HG03159 (cell line): ENCODE results near the gene SHMT2.

Source experiments
- ATAC-seq: cut with Tn5 transposase; IDR thresholded peaks from one replicate; pipeline ENCODE4 v1.9.1; 2021; ENCODE audit warnings: mild to moderate bottlenecking, moderate library complexity; ENCODE audit not compliant: unreplicated experiment

The SHMT2 gene

GRCh38 chr12:57238854-57239554 lies 9.5 kb downstream of the SHMT2 start:
- ATAC-seq, result peak; percentile 45

- ATAC-seq, result no peak
Observed at GRCh38 chr12:57239587-57240065, 10.1 kb downstream of the SHMT2 start.

- no peak for ATAC-seq
Observed at GRCh38 chr12:57240066-57240921, 10.8 kb downstream of the SHMT2 start.

- ATAC-seq, result no peak
Observed at GRCh38 chr12:57240926-57241401, 11.5 kb downstream of the SHMT2 start.

GRCh38 chr12:57241402-57242310 lies 12.1 kb downstream of the SHMT2 start:
- ATAC-seq, result no peak

- no peak for ATAC-seq
Observed at GRCh38 chr12:57242329-57242690, 12.8 kb downstream of the SHMT2 start.

GRCh38 chr12:57242691-57243454 lies 13.4 kb downstream of the SHMT2 start:
- peak; percentile 44 for ATAC-seq

- ATAC-seq, result no peak
Observed at GRCh38 chr12:57243521-57244311, 14.2 kb downstream of the SHMT2 start.

GRCh38 chr12:57244312-57244696 lies 14.8 kb downstream of the SHMT2 start:
- ATAC-seq, result no peak

GRCh38 chr12:57247041-57247440 lies 17.5 kb downstream of the SHMT2 start:
- ATAC-seq, result no peak

GRCh38 chr12:57248934-57249742 lies 19.6 kb downstream of the SHMT2 start:
- ATAC-seq, result no peak

GRCh38 chr12:57250541-57250940 lies 21.0 kb downstream of the SHMT2 start:
- ATAC-seq, result no peak

- no peak for ATAC-seq
Observed at GRCh38 chr12:57250956-57251355, 21.4 kb downstream of the SHMT2 start, which contains the start of gene STAC3. Gene STAC3 (minus strand): TSS chr12:57251187. CDS start chr12:57249636, 1,551 bp downstream.

- ATAC-seq, result no peak
Observed at GRCh38 chr12:57254506-57255280, 25.2 kb downstream of the SHMT2 start.

- ATAC-seq, result no peak
Observed at GRCh38 chr12:57255916-57256315, 26.4 kb downstream of the SHMT2 start.

- no peak for ATAC-seq
Observed at GRCh38 chr12:57258977-57259970, 29.8 kb downstream of the SHMT2 start.
